Endodermal cell (in vitro differentiated cells): Measurements from ENCODE around the gene GPR15LG. TPM values are rescaled to one million over a fixed set of nuclear protein-coding genes. Genes with fewer than 3 reads are reported as not detected.

Experiments
- DNase-seq: peaks from one replicate; pipeline ENCODE4 v3.0.0-alpha.2; 2017
- H3K27ac ChIP-seq: 2 replicates; pipeline ENCODE4 v1.5.1; 2013; ENCODE audit warnings: mild to moderate bottlenecking, low read depth, low read length, moderate library complexity
- H3K27me3 ChIP-seq: 2 replicates; pipeline ENCODE4 v1.6.1; 2013; ENCODE audit warnings: mild to moderate bottlenecking, low read length, moderate library complexity; ENCODE audit not compliant: insufficient read depth, control insufficient read depth, poor library complexity, severe bottlenecking
- H3K36me3 ChIP-seq: 2 replicates; pipeline ENCODE4 v1.7.0; 2013; ENCODE audit warnings: mild to moderate bottlenecking, low read length, moderate library complexity; ENCODE audit not compliant: control insufficient read depth, insufficient read depth
- H3K4me1 ChIP-seq: one replicate; pipeline ENCODE4 v1.7.0; 2013; ENCODE audit warnings: low read length; ENCODE audit not compliant: control insufficient read depth, insufficient read depth
- H3K4me3 ChIP-seq: 2 replicates; pipeline ENCODE4 v1.5.1; 2013; ENCODE audit warnings: mild to moderate bottlenecking, low read length, moderate library complexity
- H3K9ac ChIP-seq: 2 replicates; pipeline ENCODE4 v1.6.1; 2013; ENCODE audit warnings: mild to moderate bottlenecking, low read length, moderate library complexity; ENCODE audit not compliant: poor library complexity, severe bottlenecking; ENCODE audit errors: extremely low read depth
- H3K9me3 ChIP-seq: 2 replicates; pipeline ENCODE4 v1.6.1; 2013; ENCODE audit warnings: mild to moderate bottlenecking, low read length, moderate library complexity; ENCODE audit not compliant: control insufficient read depth
- H3K27ac Mint-ChIP-seq: 2 replicates; pipeline ENCODE4 v1.8.0; 2020; ENCODE audit warnings: mixed read lengths
- H3K27me3 Mint-ChIP-seq: 2 replicates; pipeline ENCODE4 v1.8.0; 2021; ENCODE audit warnings: mild to moderate bottlenecking, mixed read lengths; ENCODE audit not compliant: insufficient read depth
- H3K36me3 Mint-ChIP-seq: 2 replicates; pipeline ENCODE4 v1.8.0; 2020; ENCODE audit warnings: low read depth, mixed read lengths
- H3K4me1 Mint-ChIP-seq: 2 replicates; pipeline ENCODE4 v1.8.0; 2020; ENCODE audit warnings: mixed read lengths
- H3K4me3 Mint-ChIP-seq: 2 replicates; pipeline ENCODE4 v1.8.0; 2020; ENCODE audit warnings: mild to moderate bottlenecking, moderate library complexity, mixed read lengths
- H3K9me3 Mint-ChIP-seq: 2 replicates; pipeline ENCODE4 v1.8.0; 2020; ENCODE audit warnings: mild to moderate bottlenecking, mixed read lengths
- CTCF ChIP-seq: fragments of 200-600 bp; sonication (generic); conservative IDR thresholded peaks from 2 replicates; pipeline ENCODE4 v1.5.0; 2021; ENCODE audit warnings: antibody characterized with exemption, mild to moderate bottlenecking
- WGBS, 2 experiments: methylation state at CpG; one replicate each; pipeline versions ENCODE4 v1.1.5 to v1.1.7; 2013; ENCODE audit warnings: missing lambda C conversion rate in 2 of 2, mixed read lengths in 1 of 2; ENCODE audit not compliant: insufficient coverage in 1 of 2, insufficient read length in 1 of 2; 5-methylcytosine and 5-hydroxymethylcytosine counted together
- total RNA-seq, 2 donors: library from RNA; stranded (reverse); fragmentation: NEBNext Ultra II Directional in 1 of 2; extraction: Animal tissue kit (Norgen Biotek cat#: 25700) in 1 of 2; gene quantifications; 2 replicates in 1 of 2; 3 replicates in 1 of 2; pipeline ENCODE4 v1.2.1, GENCODE V29; 2021

Gene GPR15LG
- total RNA-seq, 2 donors from 2014 or later: not detected

DNA sequence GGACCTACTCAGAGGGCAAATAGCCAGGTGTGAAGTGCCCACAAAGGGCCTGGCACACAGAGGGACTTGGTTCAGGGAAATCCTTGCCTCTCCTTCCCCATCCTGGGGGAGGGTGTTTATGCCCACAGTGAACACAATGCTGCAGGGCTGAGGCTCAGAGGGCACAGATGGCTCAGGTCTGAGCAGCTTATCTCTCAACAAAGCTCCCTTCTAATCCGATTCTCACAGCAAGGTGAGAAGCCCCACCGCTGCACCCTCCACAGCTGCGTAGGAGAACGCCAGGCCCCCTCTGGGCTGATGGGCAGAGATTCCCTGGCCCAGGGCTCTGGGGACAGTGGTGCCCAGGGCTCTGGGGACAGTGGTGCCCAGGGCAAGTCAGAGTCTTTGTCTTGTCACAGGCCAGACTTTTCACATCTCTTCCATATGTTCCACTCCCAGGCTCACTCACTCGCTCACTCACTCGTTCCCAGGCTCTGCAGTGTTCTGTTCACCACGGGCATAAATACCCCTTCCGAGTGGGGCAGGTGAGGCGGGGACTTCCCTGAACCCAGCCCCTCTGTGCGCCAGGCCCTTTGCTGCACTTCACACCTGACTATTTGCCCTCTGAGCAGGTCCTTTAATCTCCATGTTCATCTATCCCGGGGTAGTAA lies 12.1 kb downstream of the GPR15LG start:
- Histone ChIP-seq H3K4me1 (no peaks in the 10 kb centered on the region), H3K4me3 (no peak overlapping the region), H3K9me3 (no peaks in the 10 kb centered on the region), H3K36me3 (no peaks in the 10 kb centered on the region), H3K9ac (no peak overlapping the region), H3K27me3 (peaks cover 24% of the 10 kb centered on the region), H3K27ac (no peak overlapping the region)
- Mint-ChIP-seq H3K27ac (no peak overlapping the region), H3K27me3 (peaks cover 16% of the 10 kb centered on the region), H3K4me1 (no peaks in the 10 kb centered on the region), H3K4me3 (no peak overlapping the region), H3K9me3 (peaks cover 9% of the 10 kb centered on the region), H3K36me3 (no peaks in the 10 kb centered on the region)
- no peak for TF ChIP-seq CTCF
- DNase-seq: no peak
- 76 to 84% methylated on average over 9 to 11 of the region's 11 CpGs for WGBS, 2 experiments

DNA sequence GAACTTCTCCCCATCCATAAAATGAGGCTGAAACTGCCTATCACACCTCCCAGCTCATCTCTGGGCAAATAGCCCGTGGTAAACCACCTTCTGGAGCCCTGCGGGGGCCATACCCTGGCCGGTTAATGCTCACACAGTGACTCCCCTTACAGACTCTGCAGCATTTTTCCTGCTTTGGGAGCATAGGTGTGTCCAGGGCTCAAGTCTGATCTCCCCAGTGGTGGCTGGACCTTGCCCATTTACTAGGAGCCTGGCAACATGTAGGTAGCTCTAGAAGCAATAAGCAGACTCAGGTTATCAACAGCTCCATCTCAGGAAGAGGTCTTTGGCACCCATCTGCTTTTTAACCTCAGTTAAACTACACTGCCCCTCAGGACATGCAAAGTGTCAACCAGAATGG lies 15.2 kb downstream of the GPR15LG start:
- TF ChIP-seq CTCF: no peak
- no peaks in the 10 kb centered on the region for H3K9me3 Mint-ChIP-seq
- 86 to 100% methylated on average over 1 to 3 of the region's 3 CpGs for WGBS, 2 experiments
- Histone ChIP-seq H3K4me3 (no peak overlapping the region), H3K4me1 (no peaks in the 10 kb centered on the region), H3K36me3 (no peaks in the 10 kb centered on the region), H3K27me3 (peaks cover 56% of the 10 kb centered on the region), H3K9me3 (no peaks in the 10 kb centered on the region), H3K9ac (no peak overlapping the region), H3K27ac (no peak overlapping the region)
- no peaks in the 10 kb centered on the region for H3K4me1 Mint-ChIP-seq
- H3K27ac Mint-ChIP-seq: no peak overlapping the region
- peaks cover 48% of the 10 kb centered on the region for H3K27me3 Mint-ChIP-seq
- no peak for DNase-seq
- no peak overlapping the region for H3K4me3 Mint-ChIP-seq
- no peaks in the 10 kb centered on the region for H3K36me3 Mint-ChIP-seq

DNA sequence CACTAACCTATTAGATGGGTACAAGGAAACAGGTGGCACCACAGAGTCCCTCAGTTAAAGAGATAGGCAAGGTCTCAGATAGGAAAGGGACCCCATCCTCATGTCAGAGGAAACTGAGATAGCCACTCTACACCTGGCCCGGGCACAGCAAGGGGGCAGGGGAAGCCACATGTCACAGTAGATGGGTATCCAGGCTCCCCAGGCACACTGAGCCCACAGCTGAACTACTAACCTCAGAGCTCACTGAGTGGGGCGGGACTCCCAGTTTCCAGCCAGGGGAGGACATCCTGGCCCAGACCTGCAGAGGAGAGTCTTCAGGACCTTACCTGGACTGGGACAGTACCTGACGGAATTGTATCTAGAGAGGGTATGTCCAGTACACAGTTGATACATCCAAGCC lies 17.0 kb downstream of the GPR15LG start:
- Histone ChIP-seq H3K9me3 (no peaks in the 10 kb centered on the region), H3K27me3 (peaks cover 74% of the 10 kb centered on the region), H3K9ac (no peak overlapping the region), H3K4me3 (no peak overlapping the region), H3K36me3 (no peaks in the 10 kb centered on the region), H3K27ac (no peak overlapping the region), H3K4me1 (no peaks in the 10 kb centered on the region)
- H3K36me3 Mint-ChIP-seq: no peaks in the 10 kb centered on the region
- peaks cover 1% of the 10 kb centered on the region for H3K4me1 Mint-ChIP-seq
- no peak for TF ChIP-seq CTCF
- H3K27ac Mint-ChIP-seq: no peak overlapping the region
- DNase-seq: no peak
- no peak overlapping the region for H3K4me3 Mint-ChIP-seq
- H3K27me3 Mint-ChIP-seq: peaks cover 54% of the 10 kb centered on the region
- H3K9me3 Mint-ChIP-seq: no peaks in the 10 kb centered on the region
- 91% methylated on average over 3 of the region's 3 CpGs; no CpG with 5 or more reads in 1 of the 2 experiments for WGBS, 2 experiments
